ENCODE results near the gene PCSK4.
"Not testable (repeated sequence)": the region's sequence is repeated elsewhere in the genome, so short reads cannot be mapped to it uniquely, and the experiment has no call there.

The PCSK4 gene

DNA sequence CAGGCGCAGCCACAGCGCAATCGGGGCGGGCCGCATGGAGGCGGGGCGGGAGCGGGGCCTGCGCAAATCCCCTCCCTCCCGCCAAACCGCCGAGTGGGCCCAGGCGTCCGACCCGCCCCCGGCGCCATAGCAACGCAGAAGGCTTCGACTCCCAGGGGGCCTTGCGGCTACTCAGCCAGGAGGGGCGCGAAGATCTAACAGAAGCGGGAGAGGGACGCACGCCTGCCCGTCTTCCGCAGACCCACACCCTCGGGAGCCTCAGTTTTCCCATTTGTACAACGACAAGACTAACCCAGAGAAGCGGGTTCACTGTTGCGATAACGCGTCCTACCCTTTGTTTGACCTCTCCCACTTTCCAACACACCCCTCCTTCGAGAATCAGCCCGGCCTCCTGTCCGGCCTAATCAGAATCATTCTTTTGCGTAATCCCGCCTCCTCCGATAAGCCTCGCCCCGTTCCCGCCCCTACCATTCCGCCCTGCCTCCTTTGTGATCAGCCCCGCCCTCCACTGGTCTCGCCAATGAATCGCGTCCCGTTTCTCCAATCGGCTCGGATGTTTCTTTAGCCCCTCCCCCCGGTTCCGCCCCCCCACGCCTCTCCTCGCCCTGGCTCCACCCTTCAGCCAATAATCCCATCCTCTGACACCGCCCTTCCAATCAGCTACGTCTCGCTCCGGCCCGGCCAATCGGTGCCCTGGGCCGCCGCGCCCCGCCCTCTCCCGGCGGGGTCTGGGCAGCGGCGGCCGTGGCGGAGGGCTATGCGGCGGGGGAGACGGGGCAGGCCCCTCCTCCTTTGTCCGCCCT lies at the start of gene PCSK4:
Gene PCSK4 (minus strand): TSS at position 40 of the 803 bp plus-strand sequence. CDS start 4 bp downstream, at position 36.
- DNase-seq (ENCODE audit: low read depth): peak; percentile 99

DNA sequence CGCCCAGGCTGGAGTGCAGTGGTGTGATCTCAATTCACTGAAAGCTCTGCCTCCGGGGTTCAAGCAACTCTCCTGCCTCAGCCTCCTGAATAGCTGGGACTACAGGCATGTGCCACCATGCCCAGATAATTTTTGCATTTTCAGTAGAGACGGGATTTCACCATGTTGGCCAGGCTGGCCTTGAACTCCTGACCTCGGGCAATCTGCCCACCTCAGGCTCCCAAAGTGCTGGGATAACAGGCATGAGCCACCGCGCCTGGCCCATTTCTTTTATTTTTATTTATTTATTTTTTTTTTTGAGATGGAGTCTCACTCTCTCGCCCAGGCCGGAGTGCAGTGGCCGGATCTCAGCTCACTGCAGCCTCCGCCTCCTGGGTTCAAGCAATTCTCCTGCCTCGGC lies 49.6 kb upstream of the PCSK4 start:
- DNase-seq (ENCODE audit: low read depth): not testable (repeated sequence)

DNA sequence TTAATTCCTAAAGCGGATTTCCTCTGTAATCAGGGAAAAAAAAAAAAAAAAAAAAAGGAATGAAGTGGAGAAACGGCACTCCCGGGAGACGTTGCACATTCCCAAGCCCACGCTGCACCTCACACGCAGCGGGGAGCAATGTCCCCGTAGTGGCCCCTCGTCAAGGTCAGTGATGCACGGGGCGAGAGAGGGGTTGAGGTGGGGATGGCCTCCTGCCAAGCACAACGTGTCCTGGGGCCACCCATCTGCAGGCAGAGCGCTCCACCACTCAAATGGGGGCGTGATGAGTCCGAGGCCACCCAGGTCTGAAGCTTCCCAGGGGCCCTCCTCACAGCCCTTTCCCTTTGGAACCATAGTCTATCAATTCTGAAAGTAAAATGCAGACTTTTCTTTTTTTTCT lies 48.8 kb upstream of the PCSK4 start:
- no peak for DNase-seq (ENCODE audit: low read depth)

DNA sequence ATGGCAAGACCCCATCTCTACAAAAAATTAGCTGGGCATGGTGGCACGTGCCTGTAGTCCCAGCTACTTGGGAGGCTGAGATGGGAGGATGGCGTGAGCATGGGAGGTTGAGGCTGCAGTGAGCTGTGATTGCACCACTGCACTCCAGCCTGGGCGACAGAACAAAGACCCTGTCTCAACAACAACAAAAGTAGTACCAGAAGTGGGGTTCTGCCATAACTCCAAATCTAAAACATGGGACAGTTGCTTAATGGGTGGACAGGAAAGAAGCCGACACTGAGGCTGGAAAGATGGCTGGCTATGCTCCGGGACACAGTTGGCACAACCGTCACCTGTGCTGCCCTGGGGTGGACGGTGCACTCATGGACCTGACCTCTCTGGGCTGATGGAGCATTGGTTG lies 45.5 kb upstream of the PCSK4 start:
- not testable (repeated sequence) for DNase-seq (ENCODE audit: low read depth)

DNA sequence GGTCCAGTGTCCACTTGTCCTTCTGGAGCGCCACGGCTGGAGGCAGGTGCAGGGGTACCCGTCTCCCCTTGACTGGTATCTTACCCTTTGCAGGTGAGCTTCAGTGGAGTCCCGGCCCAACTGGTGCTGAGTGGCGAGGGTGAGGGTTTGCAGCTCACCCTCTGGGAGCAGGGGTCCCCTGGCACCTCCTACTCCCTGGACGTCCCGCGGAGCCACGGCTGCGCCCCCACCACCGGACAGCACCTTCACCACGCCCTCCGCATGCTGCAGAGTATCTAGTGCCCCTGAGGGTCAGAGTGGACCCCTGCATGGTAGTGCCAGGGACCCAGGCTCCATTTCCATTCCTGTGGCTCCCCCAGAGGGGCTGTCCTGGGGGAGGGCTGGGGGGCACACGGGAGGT lies 44.8 kb upstream of the PCSK4 start:
- no peak for DNase-seq (ENCODE audit: low read depth)

DNA sequence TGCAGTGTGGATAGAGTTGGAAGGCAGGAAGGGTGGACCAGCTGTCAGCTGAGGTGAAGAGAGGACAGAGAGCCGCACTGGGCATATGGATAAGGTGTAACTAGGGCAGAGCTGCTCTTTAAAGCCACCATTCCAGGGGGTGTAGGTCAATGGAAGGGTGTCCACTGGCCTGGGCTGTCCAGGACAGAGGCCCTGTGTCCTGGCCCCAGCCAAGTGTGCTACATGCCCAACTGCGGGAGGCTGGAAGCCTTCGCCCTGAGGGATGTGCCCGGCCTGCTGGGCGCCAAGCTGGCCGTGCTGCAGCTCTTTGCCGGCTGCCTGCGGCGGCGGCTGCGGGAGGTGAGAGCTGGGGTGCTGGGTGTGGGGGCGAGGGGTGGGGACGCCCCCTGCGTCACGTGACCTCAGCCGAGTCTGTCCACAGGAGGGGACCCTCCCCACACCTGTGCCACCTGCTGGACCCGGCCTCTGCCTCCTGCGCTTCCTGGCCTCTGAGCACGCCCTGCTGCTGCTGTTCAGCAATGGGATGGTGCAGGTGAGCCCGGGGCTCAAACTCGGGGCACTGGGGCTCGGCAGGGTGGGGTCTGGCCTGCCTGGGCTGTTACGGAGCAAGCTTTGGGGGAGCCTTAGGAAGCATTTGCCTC lies 43.5 kb upstream of the PCSK4 start:
- DNase-seq (ENCODE audit: low read depth): no peak

DNA sequence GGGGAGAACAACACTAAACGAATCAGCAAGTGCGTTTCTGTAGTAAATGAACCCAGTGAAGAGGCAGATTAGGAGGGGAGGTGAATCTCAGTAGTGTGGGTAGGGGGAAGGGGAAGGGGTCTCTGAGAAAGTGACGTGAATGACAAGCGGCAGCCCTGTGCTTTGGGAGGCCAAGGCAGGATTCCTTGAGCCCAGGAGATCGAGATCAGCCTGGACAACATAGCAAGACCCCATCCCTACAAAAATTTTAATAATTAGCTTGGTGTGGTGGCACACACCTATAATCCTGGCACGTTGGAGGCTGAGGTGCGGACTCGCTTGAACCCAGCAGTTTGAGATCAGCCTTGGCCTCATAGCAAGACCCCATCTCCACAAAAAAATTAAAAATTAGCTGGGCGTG lies 41.9 kb upstream of the PCSK4 start:
- DNase-seq (ENCODE audit: low read depth): no peak

DNA sequence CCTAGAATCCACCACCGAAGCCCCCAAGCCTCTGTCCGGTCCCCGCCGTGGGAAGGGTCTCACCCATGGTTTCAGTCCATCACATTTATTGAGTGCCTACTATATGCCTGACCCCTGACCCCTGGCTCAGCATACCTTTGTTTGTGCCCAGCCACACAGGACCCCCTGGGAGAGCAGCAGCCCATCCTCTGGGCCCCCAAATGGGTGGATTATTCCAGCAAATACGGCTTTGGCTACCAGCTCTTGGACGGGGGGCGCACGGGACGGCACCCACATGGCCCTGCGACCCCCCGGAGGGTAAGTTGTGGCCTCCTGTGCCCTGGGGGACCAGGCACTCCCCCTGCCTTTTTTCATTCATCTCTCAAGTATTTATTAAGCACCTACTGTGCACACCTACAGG lies 41.4 kb upstream of the PCSK4 start:
- no peak for DNase-seq (ENCODE audit: low read depth)

DNA sequence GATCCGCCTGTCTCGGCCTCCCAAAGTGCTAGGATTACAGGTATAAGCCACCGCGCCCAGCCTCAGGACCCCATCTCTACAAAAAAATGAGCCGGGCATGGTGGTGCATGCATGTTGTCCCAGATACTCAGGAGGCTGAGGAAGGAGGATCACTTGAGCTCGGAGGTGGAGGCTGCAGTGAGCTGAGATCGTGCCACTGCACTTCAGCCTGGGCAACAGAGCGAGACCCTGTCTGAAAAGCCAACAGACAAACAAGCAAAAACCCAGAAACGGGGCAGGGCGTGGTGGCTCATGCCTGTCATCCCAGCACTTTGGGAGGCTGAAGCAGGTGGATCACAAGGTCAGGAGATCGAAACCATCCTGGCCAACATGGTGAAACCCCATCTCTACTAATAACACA lies 40.7 kb upstream of the PCSK4 start:
- DNase-seq (ENCODE audit: low read depth): not testable (repeated sequence)

DNA sequence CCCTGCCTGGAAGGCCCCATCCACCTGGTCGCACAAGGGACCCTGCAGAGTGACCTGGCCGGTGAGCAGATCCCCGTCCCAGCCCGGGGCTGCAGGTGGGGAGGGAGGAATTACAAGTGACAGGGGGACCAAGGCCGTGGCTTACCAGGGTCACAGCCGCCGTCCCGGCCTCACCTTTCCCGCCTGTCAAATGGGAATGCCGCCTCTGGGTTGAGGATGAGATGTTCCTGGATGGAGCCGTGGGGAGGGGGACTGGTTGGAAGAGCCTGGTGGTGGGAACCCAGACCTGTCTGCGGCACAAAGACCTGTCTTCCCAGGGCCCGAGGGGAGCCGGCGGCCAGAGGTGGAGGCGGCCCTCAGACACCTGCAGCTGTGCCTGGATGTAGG lies 39.3 kb upstream of the PCSK4 start:
- no peak for DNase-seq (ENCODE audit: low read depth)

DNA sequence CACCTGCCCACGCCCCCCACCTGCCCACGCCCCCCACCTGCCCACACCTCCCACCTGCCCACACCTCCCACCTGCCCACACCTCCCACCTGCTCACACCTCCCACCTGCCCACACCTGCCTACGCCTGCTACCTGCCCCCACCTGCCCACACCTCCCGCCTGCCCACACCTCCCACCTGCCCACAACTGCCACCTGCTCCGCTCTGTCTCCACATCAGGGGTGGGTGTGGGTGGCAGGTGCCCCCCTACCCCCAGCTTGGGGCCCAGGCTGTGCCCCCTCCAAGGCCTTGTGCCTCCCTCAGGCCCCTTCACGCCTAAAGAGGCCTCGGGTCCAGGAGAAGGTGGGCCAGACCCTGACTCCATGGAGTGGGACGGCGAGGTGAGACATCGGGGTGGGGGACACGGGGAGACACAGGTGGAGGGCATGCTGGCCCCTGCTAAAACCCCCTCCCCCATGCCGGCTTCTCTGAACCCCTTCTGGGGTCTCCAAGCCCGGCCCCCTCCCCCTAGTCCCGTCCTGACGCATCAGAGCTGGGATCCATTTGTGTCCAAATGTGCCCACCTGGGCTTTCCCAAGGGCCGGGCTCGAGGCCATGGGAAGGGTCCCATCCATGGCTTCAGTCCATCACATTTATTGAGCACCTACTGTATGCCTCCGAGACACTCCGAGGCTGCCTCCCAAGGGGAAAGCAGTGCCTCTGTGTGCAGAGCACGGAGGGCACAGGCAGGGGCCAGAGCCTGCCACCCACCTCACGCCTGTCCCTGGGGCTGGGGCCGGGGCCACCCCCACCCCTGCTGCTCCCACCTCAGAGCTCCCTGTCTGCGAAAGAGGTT lies 38.7 kb upstream of the PCSK4 start:
- DNase-seq (ENCODE audit: low read depth): no peak

DNA sequence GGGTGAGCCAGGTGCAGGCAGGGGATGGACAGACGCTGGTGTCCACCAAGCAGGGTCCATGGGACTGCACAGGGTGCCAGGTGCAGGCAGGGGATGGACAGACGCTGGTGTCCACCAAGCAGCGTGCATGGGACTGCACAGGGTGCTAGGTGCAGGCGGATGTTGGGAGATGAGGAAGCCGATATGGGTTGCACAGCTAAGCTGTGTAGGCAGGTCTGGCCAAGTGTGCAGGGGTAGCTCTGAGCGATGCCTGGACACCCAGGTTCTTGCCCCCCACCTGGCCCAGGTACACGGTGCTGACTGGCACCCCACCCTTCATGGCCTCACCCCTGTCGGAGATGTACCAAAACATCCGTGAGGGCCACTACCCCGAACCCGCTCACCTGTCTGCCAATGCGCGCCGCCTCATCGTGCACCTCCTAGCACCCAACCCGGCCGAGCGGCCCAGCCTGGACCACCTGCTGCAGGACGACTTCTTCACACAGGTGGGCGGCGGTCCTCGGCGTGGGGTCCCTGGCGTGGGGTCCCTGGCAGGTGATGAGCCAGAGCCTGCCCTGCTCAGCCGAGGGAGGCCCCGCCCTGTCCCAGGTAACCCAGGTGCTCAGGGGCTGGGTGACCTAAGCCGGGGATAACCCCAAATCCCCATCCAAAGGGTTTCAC lies 37.6 kb upstream of the PCSK4 start:
- no peak for DNase-seq (ENCODE audit: low read depth)

DNA sequence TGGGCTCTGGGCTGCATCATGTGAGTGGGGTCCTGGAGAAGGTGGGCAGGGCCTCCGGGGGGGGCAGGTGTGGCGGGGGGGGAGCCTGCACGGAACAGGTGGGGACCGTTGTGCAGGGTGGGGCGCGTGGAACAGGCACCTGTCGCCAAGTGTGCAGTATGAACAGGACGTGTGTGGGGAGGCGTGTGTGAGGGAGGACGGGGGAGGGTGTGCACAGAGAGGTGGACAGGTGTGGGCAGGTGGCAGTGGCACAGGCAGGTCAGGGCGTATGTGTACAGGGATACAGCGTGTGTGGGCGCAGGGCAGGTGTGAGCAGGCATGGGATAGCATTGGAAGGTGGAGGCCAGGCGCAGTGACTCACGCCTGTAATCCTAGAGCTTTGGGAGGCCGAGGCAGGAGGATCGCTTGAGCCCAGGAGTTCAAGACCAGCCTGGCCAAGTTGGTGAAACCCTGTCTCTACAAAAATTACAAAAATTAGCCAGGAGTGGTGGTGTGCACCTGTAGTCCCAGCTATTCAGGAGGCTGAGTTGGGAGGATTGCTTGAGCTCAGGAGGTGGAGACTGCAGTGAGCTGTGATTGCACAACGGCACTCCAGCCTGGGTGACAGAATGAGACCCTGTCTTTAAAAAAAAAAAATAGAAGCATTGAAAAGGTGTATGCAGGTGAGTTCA lies 37.0 kb upstream of the PCSK4 start:
- DNase-seq (ENCODE audit: low read depth): no peak

DNA sequence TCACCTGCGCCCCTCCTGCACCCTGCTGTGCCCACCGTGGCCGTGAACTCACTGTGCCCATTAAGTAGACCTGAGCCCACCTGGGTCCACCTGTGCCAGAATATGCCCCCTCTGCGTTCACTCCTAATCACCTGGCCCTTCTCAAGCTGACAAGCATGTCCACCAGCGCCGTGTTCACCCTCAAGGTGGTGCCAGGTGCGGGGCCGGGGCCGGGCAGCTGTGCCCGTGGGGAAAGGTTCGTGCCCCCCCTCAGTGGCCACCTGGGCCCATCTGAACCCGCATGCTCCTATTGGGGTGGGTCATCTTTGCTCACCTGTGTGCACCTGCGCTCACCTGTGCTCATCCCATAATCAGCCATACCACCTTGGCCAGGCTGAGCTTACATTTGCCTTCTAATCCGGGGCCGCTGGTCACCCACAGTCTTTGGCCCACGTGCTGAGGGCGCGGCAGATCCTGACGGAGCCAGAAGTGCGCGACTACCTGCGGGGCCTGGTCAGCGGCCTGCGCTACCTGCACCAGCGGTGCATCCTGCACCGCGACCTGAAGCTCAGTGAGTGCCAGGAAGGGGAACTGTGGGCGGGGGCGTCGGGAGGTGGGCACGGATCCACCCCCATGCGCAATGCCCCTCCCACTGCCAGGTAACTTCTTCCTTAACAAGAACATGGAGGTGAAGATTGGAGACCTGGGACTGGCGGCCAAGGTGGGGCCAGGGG lies 36.1 kb upstream of the PCSK4 start:
- DNase-seq (ENCODE audit: low read depth): no peak

DNA sequence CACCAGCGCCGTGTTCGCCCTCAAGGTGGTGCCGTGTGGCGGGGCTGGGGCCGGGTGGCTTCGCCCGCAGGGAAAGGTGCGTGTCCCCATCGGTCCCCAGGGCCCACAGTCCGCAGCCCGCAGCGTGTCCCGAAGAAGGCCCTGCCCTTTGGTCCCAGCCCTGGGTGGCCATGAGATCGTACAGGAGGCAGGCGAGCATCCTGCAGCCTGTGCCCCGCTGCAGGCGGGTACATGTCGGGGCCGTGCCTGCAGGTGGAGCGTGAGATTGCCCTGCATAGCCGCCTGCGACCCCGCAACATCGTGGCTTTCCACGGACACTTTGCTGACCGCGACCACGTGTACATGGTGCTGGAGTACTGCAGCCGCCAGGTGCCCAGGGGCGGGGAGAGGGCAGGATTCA lies 35.2 kb upstream of the PCSK4 start:
- DNase-seq (ENCODE audit: low read depth): no peak

DNA sequence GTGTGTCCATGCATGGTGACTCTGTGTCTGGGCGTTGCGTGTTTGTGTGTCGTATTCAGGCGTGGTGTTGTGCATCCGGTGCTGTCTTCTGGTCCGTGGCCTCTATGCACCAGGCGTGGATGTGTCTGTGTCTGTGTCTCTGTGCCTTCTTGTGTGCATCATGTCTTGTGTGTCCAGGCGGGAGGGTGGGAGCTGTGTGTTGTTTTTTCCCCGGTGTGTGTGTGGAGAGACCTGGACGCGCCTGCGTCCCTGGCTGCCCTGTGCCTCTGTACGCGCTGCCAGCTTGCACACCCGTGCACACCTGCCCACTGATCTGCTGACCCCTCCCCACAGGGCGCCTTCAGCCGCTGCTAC lies 34.8 kb upstream of the PCSK4 start:
- DNase-seq (ENCODE audit: low read depth): no peak

DNA sequence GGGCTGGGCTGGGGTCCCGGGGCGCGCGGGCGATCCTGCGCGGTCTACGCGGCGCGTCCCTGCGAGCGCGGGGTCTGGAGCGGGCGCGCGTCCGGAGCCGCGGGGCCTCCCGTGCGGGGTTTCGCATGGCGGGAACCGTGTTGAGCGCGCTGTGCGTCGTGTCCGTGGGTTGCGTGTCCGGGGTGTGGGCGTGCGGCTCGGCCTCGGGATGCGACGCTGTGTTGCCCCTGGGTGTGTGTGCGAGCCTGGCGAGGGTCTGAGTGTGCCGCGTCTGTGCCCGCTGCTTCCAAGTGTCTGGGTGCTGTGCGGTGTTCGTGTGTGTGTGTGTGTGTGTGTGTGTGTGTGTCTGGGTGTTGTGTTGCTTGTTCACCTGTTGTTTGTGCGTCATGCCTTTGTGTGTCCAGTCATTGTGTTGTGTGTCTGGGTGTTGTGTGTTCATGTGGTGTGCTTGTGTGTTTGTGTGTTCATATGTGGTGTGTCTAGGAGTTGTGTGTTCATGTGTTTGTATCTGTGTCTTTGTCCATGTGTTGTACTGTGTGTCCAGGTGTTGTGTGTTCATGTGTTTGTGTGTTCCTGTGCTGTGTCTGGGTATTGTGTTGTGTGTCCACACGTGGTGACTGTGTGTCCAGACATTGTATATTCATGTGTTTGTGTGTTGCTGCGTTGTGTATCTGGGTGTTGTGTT lies 34.3 kb upstream of the PCSK4 start:
- no peak for DNase-seq (ENCODE audit: low read depth)

DNA sequence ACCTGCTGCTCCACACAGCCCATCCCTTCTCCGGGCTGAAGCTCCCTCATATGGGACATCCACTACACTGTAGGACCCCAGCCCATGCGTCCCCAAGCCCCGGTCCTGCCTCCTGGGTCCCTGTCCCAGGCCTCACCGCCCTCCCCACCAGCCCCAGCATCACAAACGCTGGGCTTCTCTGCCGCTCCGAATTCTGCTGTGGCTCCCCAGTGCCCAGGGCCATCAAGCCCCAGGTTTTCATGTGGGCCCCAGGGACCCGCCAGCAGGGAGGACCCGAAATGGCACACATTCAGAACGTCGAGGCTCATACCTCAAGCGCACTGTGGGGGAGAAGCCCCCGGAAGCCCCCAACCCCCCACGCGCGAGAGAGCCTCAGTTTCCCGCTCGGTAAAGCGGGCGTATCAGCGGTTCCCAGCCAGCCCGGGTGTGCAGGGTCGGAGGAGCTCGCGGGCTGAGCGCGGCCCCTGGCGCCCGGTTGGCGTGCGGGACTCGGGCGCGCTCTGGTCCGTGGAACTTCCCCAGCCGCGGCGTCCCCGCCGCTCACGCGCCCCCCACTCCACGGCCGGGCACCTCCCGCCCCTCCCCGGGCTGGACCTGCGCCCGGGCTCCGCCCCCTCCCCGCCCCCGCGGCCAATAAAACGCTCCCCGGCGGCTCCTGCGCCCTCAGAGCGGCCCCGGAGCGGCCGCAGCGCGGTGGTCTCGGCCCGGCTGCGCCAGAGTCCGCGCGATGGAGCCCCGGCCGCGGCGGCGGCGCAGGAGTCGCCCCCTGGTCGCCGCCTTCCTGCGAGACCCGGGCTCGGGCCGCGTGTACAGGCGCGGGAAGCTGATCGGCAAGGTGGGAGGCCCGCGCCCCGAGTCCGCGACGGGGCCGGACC lies 33.5 kb upstream of the PCSK4 start, which contains the start of gene PLK5:
Gene PLK5 (plus strand): TSS at position 666 of the 875 bp plus-strand sequence. CDS start 2,920 bp downstream, outside the sequence.
- no peak for DNase-seq (ENCODE audit: low read depth)

DNA sequence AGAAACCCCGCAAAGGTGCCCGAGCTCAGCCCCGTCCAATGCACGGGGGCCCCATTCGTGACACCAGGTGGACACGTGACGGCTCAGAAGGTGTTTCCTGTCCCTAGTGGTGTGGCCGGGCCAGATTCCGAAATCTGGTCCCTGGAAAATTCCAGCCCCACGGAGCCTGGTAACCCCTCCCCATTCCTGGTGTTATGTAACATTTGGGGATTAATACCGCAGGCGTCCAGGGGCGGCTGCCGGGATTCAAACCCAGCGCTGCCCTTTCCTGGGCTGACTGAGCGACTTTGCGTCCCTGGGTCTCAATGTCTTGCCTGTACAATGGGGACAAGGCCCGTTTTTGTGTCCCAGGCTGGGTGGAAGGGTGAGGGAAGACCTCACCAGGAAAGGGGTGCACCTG lies 32.7 kb upstream of the PCSK4 start:
- no peak for DNase-seq (ENCODE audit: low read depth)

Data from fibroblast of the conjunctiva (primary cell).